Measurements from ENCODE around the gene FANK1.

DNA sequence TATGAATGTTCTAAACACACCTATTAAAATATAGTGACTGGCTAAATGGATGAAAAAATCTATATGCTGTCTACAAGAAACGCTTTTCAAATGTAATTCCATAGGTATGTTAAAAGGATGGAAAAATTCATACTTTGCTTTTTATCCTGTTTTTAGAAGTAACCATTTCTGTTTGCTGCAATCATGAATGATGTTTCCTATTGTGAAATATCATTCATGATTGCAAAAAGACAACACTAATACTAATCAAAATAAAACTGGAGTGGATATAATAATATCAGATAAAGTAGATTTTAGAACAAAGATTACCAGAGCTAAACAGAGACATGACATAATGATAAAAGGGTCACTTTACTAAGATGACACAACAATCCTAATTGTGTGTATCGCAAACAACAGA lies 138.2 kb downstream of the FANK1 start:
- TF ChIP-seq, protein P1, sequence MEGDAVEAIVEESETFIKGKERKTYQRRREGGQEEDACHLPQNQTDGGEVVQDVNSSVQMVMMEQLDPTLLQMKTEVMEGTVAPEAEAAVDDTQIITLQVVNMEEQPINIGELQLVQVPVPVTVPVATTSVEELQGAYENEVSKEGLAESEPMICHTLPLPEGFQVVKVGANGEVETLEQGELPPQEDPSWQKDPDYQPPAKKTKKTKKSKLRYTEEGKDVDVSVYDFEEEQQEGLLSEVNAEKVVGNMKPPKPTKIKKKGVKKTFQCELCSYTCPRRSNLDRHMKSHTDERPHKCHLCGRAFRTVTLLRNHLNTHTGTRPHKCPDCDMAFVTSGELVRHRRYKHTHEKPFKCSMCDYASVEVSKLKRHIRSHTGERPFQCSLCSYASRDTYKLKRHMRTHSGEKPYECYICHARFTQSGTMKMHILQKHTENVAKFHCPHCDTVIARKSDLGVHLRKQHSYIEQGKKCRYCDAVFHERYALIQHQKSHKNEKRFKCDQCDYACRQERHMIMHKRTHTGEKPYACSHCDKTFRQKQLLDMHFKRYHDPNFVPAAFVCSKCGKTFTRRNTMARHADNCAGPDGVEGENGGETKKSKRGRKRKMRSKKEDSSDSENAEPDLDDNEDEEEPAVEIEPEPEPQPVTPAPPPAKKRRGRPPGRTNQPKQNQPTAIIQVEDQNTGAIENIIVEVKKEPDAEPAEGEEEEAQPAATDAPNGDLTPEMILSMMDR (IDR thresholded peaks at IDR 0.05) = no peak
- TF ChIP-seq POLR2AphosphoS5 (IDR thresholded peaks at IDR 0.05) (no peak), POLR2A (IDR thresholded peaks at IDR 0.05) (no peak)

Measured in upper lobe of left lung (tissue), 4 donors.